ENCODE measurements around the gene SLC29A2. TPM values are rescaled to one million over a fixed set of nuclear protein-coding genes. Genes with fewer than 3 reads are reported as not detected.
A peak's percentile ranks its signal among the peaks of the same experiment; 100 is the strongest.

SLC29A2 gene
- total and polyA plus RNA-seq, 12 donors: 7.8 to 50.6 (median 9.8) TPM

DNA sequence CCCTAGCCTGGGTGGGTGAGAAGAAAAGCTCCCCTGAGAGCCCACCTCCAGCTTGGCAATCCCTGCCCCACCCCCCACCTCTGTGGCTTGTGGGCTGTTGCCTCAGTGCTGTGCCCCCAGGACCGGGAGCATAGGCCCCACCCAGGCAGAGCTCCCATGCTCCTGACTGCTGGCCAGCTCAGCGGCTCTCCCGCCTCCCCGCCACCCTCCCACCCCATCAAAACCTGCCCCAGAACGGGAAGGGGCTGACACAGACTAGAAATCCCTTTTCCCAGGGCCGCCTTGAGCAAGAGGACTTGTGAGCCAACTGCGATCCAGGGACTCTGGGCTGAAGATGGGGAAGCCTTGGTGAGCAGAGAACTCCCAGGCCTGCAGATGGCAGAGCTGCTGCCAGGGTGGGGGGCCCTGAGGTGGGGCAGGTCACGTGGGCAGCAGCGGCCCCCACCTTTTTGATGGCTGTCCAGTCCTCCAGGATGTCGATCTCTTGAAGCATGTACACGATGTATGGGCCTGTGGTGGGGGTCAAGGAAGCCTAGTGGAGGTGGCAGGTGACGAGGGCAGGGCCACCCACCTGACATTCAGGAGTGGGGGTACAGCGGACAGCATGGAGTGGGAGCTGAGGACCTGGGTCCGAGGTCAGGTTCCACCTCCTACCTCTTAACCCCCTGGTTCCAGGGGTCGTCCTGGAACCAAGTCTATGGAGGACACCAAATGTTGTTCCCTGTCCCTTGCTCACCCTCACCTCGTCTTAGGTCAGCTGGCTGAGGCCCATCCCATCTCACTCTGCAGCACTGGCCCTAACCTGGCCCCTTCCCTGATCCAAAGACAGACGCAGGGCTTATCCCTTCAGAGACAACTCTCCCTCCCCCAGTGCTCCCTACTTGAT is 33.0 kb downstream of the SLC29A2 start:
- Histone ChIP-seq H3K9me3 (no peaks in the 10 kb centered on the region), H3K4me1 (peaks cover 14 to 35% (median 30%) of the 10 kb centered on the region in 9 donors), H3K27me3 (no peaks in the 10 kb centered on the region), H3K4me3 (no peak overlapping the region), H3K27ac (no peak overlapping the region), H3K36me3 (peaks cover 2 to 73% (median 31%) of the 10 kb centered on the region in 9 donors)
- ATAC-seq (no peak), DNase-seq (no peak)
- TF ChIP-seq, protein P1, sequence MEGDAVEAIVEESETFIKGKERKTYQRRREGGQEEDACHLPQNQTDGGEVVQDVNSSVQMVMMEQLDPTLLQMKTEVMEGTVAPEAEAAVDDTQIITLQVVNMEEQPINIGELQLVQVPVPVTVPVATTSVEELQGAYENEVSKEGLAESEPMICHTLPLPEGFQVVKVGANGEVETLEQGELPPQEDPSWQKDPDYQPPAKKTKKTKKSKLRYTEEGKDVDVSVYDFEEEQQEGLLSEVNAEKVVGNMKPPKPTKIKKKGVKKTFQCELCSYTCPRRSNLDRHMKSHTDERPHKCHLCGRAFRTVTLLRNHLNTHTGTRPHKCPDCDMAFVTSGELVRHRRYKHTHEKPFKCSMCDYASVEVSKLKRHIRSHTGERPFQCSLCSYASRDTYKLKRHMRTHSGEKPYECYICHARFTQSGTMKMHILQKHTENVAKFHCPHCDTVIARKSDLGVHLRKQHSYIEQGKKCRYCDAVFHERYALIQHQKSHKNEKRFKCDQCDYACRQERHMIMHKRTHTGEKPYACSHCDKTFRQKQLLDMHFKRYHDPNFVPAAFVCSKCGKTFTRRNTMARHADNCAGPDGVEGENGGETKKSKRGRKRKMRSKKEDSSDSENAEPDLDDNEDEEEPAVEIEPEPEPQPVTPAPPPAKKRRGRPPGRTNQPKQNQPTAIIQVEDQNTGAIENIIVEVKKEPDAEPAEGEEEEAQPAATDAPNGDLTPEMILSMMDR (IDR thresholded peaks at IDR 0.05): no peak
- intact Hi-C loops (cut with DNase I): no loop called here
- 85% methylated on average over 17 of the region's 17 CpGs for WGBS, 2 donors

DNA sequence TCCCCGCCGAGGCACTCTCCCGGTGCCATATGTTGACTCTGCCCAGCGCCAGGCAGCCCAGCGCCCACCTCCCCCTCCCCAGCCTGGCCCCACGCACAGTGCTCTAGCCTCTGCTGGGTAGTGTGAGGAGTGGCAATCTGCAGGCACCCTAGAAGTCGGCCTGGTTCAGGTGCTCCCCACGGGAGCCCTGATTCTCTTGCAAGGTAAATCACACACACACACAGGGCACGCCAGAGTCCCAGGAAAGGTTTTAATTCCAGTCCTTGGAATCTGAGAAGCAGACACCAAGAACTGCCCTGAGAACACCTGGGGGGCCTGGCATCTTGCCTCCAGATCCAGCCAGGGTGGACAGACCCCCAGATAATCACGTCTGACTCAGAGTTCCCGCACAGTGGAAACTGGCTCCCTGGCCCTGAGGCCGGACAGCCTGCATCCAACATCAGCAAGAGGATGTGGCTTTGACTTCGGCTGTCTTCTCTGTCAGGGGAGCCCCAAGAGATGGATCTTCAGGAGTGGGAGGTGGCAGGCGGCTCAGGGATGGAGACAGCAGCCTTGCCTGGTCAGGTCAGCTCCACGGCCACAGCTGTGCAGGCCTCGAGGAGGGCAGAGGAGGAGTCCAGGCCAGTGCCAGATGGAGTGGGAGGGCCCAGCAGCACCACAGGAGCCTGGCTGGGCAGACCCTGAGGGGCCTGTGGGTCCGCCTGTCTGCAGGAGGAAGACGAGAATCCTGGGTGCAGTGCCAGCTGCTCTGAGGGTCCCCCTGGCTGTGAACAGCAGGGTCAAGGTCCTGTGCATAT is 34.3 kb downstream of the SLC29A2 start:
- no peaks in the 10 kb centered on the region for H3K9me3 ChIP-seq
- peak in 2 of 8 donors; percentile 1 to 9 for ATAC-seq
- H3K27ac ChIP-seq: peak overlapping the region in 6 of 10 donors; percentile 76 to 88 (median 82)
- peaks cover 14 to 31% (median 24%) of the 10 kb centered on the region in 9 donors for H3K4me1 ChIP-seq
- 69 to 73% methylated on average over 18 of the region's 18 CpGs for WGBS, 2 donors
- H3K36me3 ChIP-seq: peaks cover 2 to 79% (median 31%) of the 10 kb centered on the region in 9 donors
- intact Hi-C loops (cut with DNase I): no loop called here
- no peaks in the 10 kb centered on the region for H3K27me3 ChIP-seq
- no peak overlapping the region for H3K4me3 ChIP-seq
- no peak for DNase-seq
- TF ChIP-seq, protein P1 (IDR thresholded peaks at IDR 0.05): no peak

DNA sequence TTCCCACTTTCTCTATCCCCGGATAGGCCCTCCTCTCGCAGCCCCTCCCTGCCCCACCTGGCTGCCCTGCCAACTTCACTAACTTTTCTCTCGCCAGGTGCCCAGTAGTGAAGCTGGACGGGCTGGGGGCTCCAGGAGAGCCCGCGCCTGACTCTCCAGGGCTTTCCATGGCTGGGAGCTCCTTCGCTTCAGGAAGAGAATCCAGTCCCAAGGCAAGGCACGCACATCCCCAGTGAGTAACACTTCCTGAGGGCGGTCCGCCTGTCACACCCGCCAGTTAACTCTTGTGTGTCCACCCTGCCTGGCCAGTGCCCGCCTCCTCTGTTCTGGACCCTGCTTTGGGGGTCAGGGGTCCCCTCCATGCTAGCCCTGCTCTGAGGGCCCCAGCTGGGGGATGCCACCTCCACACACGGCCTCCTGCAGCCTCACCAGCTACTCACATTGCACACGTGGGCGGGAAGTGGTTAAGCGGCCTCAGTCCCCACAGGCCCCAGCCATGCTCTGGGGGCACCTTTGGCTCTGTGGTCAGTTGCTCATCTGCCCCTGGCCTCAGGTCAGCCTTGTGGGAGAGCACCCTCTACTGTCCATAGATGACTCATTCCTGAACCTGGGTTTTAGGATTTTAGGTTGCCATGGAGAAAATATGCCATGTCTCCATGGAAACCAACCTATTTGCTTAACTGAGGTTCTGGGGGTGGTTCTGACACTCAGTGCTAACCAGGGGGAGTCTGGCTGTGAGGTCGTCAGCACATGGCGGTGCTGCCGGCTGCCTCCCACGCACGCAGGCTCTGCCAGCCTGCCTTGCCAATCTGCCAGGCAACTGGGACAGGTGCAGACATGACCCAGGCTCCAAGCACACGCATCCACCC is 35.1 kb downstream of the SLC29A2 start, which contains the start of gene RIN1:
TSS of gene RIN1 (minus strand) at position 201 of the 869 bp plus-strand sequence. CDS start at position 169, 32 bp downstream.
- Histone ChIP-seq H3K4me3 (peak within 1 kb of the TSS; percentile 48 to 72 (median 66)), H3K4me1 (peaks cover 14 to 31% (median 24%) of the 10 kb centered on the region in 9 donors), H3K27ac (peak within 1 kb of the TSS in 9 of 10 donors; percentile 71 to 88 (median 82)), H3K9me3 (no peaks in the 10 kb centered on the region), H3K27me3 (no peaks in the 10 kb centered on the region), H3K36me3 (peaks cover 2 to 76% (median 27%) of the 10 kb centered on the region in 9 donors)
- intact Hi-C loops (cut with DNase I): no loop called here
- ATAC-seq (peak; percentile 61 to 93 (median 80)), DNase-seq (peak; percentile 57 to 66)
- WGBS, 2 donors: 13 to 23% methylated on average over 22 of the region's 22 CpGs
- TF ChIP-seq, protein P1 (IDR thresholded peaks at IDR 0.05): peak in 7 of 9 donors; percentile 32 to 62 (median 54)
